Central memory CD4-positive, alpha-beta T cell (primary cell): ENCODE data around the gene SYT17.

Source experiments
- DNase-seq: peaks from one replicate; pipeline ENCODE4 v3.0.0; 2022

SYT17 gene

DNA sequence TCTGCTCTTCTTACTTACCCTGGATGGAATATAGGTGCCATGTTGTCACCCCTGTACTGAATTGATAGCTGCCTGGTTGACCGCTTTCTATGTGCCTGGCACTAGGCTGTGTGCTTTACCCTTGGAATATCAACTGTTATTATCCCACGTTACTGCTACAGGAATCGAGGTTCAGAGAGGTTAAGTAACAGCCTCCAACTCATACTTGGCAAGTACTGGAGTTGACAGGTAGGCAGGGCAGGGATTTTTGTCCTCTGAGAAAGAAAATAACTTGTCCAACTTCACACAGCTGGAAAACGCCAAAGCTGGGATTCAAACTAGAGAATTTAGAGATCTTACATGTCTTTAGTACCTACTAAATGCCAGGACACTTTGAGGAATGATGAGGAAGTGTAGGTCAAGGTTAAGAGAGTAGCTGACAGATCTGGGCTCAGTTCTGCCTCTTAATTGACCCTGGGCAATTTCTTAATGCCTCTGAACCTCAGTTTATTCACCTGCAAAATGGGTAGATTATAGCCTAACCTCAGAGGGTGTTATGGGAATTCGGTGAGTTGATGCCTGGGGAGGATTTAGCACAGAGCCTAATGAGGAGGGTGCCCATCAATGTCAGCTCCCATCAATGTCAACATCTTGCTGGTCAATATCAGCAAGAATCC lies 28.5 kb upstream of the SYT17 start:
- DNase-seq, result no peak

DNA sequence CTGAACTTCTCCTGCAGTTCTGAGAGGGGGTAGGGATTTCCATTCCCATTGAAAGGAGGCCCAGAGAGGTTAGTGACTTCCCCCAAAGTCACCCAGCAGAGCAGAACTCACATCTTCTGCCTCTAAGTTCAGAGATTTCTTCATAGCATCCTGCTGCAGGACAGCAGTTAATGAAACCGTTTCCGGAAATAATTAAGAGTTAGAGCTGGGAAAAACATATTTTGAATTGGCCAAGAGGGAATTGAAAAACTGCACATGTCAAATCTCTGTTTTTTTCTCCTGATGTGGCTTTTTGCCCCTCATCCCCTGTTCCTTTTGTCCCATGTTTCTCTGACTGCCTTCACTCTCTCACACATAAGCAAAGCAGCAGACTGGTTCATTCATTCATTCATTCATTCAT lies 27.6 kb upstream of the SYT17 start:
- no peak for DNase-seq

DNA sequence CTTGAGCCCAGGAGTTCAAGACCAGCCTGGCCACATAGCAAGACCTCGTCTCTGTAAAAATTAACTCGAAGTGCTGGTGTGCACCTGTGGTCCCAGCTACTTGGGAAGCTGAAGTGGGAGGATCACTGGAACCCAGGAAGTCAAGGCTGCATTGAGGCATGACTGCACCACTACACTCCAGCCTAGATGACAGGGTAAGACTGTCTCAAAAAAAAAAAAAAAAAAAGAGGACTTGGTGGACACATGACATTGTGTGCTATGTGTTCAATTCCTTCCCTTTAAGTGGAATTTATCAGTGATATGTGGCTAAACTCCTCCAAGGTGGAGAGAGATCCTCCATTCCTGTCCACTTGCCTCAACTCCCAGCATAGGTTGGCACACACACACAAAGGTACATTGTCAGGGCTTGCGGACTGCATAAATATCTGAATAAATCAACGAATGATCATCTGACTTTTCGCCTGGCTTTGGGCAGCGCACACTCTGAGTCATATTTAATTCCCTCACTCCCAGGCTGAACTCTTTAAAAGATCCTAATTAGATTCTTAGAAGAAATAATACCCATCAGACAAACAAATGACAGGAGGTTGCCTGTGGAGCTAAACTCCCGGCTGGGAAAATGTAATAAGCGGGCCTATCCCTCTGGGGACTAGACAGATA lies 25.0 kb upstream of the SYT17 start:
- no peak for DNase-seq

DNA sequence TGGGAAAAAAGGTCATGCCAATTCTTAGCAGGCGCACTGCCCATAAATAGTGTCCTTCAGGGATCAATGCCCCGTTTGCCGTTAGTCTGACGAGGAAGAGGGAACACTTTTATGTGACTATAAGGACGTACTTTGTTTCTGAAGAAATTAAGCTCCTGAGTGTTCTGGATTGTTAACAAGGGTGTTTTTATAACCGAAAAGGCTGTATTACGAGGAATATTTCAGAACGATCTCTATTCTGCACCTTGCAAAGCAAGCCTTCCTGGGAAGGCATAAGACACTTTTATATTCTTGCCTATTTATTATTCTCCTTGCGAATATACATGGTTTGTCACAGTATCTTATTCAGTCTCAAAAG lies 24.5 kb upstream of the SYT17 start:
- no peak for DNase-seq

DNA sequence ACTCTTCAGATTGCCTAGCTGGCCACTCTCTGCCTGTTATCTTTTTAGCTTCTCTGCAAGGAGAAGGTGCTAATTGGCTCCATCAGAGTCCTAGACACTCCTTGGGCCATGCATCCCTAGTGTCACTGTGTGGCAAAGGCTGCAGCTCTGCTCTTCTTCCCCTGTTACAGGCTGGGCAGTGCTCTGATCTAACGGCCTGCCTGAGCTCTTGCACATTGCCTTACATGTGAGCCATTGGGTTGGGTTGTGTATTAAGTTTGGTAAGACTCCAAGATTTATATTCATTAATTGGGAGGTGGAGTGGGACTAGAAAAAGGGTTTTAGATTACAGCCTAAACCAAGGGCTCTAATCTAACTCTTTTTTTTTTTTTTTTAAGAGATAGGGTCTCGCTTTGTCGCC lies 23.0 kb upstream of the SYT17 start:
- no peak for DNase-seq

DNA sequence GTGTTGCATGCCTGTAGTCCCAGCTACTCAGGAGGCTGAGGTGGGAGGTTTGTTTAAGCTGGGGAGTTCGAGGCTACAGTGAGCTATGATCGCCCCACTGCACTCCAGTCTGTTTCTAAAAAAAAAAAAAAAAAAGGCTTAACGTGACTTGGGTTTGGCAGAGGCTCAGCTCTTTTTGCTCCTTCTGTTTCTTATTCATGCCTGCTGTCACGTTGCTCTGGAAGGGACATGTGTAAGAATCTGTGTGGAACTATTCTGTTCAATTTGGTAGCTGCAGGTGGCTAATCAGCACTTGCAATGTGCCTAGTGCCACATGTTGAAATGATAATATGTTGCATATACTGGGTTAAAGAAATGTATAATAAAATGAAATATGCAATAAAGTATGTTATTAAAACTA lies 20.9 kb upstream of the SYT17 start:
- DNase-seq, result no peak

DNA sequence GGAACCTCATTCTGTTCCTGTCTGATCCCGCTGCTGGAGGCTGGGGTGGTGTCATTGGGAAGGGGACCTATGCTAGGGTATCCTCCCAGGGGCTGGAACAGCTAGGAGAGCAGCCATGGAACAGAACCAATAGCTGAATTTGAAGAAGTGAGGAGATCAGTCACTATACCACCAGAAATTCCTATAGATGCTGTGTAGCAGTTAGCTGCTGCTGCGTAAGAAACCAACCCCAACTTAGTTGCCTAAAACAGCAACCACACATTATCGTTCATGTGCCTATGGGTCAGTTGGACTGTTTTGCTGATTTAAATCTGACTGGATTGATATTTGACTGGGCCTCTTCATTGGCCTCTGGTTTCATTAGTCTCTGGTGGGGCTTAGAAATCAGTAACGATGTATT lies 20.4 kb upstream of the SYT17 start:
- DNase-seq, result no peak

DNA sequence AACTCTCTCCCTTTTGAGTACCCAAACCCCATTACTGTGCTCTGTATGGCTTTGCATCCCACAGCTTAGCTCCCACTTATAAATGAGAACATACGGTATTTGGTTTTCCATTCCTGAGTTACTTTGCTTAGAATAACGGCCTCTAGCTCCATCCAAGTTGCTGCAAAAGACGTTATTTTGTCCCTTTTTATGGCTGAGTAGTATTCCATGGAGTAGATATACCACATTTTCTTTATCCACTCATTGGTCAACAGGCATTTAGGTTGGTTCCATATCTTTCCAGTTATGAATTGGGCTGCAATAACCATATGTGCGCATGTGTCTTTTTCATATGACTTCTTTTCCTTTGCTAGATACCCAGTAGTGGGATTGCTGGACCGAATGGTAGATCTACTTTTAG lies 19.9 kb upstream of the SYT17 start:
- no peak for DNase-seq

DNA sequence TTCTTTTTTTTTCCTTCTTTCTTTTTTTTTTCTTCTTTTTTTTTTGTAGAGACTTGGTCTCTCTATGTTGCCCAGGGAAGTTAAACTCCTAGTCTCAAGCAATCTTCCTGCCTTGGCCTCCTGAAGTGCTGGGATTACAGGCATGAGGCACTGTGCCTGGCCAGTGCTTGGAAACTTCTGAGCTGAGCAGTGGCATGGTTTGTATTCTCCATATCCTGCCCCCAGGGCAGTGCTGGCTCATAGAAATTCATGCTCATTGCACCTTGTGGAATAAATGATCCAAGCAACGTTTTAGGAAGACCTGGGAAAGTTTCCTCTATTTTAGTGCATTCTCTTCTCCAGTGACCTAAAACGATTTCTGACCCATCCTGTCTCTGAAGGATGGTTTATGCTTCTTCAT lies 16.7 kb upstream of the SYT17 start:
- no peak for DNase-seq

DNA sequence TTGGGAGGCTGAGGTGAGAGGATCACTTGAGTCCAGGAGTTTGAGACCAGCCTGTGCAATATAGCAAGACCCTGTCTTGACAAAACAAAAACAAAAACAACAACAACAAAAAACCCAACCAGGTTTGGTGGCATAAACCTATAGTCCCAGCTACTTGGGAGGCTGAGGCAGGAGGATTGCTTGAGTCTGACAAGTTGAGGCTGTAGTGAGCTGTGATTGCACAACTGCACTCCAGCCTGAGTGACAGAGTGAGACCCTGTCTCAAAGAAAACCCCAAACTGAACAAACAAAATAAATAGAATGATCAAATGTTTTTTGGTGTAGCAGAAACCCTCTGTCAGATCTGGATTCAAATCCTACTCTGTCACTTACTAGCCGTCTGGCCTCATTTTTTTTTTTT lies 16.0 kb upstream of the SYT17 start:
- no peak for DNase-seq

DNA sequence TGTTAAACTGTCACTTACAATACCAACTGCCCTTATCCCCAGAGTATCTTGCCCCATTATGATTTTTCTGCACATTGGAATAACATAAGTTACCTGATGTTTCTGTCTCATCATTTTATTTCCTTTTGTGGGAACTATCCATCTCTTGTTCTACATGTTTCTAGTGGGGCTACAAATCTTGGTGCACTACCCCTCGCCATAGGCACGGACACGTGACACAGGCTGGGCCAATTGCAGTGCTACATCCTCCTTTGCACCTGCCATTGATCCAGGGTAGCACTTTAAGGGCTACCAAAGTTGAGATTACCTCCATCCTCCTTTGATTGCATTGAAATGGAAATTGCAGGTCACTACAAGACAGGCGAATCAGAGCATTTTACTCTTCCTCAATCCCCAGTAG lies 14.2 kb upstream of the SYT17 start:
- DNase-seq, result no peak

DNA sequence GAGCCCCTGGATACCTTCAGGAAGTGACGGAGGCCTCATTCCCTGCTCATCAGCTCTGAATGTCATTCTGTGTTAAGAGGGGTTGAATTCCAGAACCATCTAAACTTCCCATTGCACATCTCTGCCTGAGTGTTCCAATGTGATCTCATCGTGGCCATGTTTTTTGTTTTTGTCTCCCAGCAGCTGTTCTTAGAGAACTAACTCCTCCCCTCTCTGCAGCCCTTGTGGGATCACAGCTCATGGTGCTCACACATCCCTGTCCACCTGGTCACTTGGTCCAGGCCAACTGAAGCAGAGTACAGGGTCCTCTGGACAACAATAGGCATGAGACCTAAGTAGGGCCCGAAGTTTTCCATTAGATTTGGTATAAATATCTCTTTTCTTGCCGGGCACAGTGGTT lies 6.0 kb upstream of the SYT17 start:
- no peak for DNase-seq

DNA sequence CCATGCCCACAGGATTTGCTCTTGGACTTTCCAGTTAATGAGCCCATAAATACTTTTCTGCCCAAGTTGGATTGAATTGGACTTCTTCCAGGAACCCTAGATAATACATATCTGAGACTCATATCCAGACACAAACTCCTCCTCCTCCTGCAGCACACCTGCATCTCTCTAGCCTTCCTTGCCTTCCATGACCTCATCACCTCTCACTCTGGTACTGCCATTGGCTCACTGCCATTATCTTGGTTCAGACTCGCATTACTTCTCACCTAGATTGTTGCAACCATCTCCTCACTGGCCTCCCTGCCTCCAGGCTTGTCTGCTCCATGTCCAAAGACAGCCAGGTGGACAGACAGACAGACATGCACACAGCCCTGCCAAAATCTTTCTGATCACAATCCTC lies 4.8 kb upstream of the SYT17 start:
- DNase-seq, result no peak

DNA sequence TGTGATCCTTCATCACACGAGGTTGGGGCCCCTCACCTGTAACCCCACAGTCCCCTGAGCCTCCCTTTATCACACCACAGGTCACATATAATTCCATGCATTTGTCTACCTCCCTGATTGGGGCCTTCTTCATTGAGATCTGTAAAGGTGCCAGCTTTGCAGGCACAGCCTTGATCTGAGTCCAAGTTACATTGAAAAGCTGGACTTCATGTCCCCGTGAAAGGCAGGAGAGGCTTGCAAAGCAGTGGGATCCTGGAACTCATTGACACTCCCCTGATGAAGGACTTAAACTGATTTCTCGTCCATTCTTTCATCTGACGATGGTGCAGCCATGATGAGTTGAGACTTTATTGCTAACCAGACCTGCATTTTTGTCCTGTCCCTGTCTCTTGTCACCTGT lies 3.8 kb upstream of the SYT17 start:
- no peak for DNase-seq

DNA sequence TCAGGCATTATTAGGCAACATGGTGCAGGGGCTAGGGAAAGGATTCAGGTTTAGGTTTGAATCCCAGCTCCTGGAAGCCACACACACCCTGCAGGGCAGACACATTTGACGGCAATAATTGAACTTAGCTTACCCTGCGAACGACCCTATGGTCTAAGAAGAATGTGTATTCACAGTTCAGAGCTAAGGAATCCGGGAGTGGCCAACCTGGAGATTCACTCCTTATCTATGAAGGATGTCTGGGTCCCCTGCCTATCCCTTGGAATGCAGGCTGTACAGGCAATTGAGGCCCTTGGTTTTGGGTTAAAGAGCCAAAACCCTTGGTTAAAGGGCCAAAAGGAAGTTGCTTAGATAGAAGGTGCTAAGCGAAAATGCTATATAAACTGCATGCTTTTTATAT lies 2.9 kb upstream of the SYT17 start:
- DNase-seq, result no peak

DNA sequence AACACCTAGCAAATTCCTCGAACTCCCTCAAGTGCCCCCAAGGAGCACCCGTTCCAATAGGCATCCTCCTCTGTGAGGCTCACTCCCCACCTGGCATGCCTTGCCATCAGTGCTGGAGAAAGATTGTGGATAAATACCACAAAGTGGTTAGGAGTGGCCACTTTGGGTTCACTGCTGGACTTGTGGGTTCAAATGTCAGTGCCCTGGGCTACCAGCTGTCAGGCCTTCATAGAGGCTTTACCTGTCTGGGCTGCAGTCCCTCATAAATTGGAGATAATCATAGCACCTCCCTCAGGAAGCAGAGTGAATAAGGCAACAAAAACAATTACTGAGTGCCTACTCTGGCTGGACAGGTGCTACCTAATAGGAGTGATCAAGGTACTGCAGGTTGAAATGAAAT lies 1.5 kb upstream of the SYT17 start:
- DNase-seq, result no peak

DNA sequence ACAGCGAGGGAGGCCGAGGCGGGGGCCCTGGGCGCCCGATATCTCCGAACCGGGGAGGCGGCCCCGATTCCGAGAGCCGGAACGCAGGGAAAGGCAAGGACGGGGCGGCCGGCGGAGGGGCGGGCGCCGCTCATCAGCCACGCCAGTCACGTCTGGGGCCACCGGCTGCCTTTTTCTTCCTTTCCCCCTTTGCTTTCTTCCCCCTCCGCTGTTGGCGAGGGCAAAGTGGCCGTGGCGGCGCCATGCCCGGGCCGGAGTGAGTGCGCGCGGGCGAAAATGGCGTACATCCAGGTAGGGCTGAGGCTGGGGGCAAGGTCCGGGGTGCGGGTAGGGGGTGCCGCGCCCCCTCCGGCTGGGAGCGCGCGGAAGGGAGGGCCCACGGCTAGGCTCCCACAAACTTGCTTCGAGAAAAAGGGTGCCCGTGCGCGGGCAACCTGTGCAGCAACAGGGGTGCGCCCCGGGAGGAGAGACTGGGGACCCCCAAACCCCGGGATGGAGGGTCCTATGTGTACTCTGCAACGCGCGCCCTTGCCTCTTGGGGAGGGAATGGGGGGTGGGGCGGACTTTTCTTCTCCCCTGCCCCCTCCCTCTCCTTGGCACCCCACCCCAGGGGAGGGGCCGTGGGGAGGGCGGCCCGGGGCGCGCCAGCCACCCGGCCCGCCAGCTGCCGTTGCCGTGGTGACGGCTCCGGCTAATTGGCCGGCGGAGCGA lies 486 bp downstream of the SYT17 start:
- DNase-seq, result no peak

DNA sequence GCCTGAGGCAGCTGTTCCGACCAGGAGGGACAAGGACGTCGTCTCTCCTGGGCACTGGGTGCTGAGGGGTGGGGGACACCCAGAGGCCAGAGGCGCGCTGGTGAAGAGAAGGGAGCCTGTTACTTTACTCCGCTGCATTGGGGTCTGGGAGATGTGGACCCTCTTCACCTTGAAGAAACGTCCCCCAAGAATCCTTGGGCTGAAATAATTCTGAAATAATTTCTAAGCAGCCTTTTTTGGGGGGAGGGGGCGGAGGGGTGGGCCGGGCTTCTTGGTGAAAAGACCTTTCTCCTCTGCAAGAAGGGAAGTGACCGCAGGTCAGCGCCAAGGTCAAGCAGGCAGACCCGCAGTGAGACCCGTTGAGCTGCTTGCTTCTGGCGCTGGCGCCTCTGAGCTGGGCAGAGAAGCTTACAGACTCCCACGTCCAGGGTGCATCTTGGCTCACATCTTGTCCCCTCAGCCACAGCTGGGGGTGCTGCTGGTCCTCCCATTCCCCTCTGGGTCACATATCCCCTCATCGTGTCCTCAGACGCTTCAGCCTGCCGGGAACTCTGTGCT lies 1.1 kb downstream of the SYT17 start:
- no peak for DNase-seq

DNA sequence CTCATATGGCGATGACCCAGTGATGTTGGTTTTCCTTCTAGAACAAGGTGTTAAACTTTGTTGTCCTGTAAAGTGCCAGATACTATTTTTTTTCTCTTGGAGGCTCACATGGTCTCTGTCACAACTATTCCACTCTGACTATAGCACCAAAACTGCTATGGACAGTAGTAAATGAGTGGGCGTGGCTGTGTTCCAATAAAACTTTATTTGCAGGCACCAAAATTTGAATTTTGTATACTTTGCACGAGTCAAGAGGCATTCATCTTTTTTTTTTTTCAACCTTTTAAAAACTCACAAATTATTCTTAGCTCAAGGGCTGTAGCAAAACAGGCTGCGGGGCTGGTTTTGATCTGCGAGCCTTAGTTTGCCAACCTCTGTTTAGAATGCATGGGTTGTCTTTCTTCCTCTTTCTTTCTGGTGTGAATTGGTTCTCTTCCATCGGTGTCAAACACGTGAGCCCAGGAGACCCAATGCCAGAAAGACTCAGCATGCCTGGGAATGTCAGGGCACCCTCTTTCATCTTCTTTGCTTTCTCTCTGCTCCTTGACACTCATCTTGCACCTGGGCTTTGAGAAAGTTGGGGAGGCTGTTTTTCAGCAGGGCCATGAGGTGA lies 2.1 kb downstream of the SYT17 start:
- DNase-seq, result no peak

DNA sequence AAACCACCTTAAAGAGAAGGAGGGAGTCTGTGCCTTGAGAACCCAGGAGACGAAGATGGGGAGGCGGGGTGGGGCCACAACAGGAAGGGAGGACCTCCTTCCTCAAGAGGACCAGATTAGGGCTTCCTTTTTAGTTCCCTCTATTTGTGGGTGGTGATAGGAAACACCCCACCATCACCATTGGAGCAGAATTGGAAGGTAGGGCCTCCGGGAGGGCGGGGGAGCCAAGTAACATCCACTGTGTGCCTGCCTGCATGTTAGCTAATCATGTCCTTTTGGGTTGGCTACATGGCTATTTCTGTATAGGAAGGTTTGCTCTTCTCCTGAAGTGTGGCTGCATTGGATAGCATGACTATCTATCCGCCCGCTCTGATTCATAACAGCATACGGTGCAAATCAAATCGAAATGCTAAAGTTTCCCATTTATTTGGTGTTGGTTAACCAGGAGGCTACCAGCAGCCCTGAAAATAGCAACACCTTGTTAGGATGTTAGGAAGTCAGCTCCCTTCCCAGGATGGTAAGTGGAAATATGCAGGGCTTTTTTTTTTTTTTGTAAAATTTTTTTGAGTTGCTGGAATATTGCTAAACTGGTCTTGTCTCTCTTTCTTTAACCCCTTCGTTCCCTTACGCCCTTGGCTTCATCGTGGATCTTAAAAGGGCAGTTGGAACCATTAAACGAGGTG lies 4.2 kb downstream of the SYT17 start:
- no peak for DNase-seq

DNA sequence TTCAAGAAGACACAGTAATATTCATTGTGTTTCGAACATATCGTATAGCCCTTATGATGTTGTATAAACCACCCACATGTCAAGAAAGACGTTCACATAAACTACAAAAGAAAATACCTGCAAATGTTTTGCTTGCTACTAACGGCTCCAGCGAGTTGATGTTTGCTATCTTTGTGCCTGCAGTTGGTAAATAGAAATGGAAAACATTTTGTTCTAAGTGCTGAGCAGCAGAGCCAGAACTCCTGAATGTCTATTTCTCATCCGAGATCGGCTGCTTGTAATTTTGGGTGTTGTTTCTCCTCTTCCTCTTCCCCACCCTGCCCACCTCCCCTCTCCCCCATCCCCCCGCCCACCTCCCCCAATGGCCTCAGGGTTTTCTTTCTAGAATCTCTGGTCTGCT lies 5.0 kb downstream of the SYT17 start:
- no peak for DNase-seq

DNA sequence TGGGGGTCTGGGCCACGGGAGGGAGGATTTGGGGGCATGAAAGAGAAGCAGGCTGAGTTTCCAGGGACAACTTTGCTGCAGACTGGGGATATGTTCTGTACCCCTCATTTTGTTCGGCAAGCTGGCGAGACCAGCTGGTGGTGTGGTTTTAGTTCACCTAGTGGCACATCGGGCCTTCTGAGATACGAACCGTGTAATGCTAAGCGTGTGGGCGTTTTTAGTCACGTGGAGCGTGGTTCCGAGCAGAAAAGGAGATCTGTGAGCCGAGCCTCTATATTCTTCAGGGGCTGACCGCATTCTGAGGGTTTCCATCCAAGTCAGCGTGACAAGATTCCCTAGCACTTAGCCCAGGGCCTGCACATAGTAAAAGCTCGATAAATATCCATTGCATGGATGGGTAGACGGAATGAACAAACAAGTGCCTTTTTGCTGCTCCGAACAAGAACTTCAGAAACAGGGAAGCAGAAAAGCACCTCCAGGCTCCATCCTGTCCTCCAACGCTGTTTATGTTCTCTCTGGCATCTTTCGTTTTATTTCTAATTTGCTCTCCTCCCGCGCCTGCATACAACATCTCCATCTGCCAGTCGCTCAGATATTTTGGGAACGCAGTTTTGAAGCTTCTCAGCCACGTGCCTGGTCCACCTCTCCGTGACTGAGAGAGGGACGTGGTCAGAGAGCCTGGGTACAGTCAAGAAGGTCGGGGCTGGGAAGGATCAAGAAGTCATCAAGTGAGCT lies 5.8 kb downstream of the SYT17 start:
- DNase-seq, result no peak

DNA sequence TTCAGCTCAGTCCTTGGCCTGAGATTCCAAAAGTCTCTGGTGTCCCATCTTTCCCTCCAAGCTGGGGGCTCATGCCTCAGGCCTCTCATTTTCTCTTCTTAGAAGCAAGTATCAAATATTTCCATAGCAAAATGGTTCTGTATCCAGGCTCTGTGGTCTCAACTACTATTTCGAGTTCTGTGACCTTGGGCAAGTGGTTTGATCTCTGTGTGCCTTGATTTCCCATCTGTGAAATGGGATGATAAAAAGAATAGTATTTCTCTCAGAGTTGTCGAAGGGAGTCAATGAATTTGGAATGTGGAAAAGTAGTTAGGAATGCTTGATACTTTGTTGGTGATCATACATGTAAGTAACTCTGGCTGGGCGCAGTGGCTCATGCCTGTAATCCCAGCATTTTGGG lies 6.4 kb downstream of the SYT17 start:
- no peak for DNase-seq
